Measurements from ENCODE around the gene PPFIA2.

The PPFIA2 gene

GRCh38 chr12:81327425-81327824, 431.7 kb downstream of the PPFIA2 start:
- no peak for DNase-seq (ENCODE audit: low spot score)
- TF ChIP-seq CTCF (IDR thresholded peaks at IDR 0.05; ENCODE audit: extremely low read depth, insufficient read depth, missing control alignments): no peak
- in situ Hi-C loops (cut with MboI; ENCODE audit: low pct_unique_long_range_greater_than_20kb, low sequenced_read_pairs, unreplicated experiment): no loop called here

GRCh38 chr12:81325086-81325485, 434.1 kb downstream of the PPFIA2 start:
- no peak for TF ChIP-seq CTCF (IDR thresholded peaks at IDR 0.05; ENCODE audit: extremely low read depth, insufficient read depth, missing control alignments)
- in situ Hi-C loops (cut with MboI; ENCODE audit: low pct_unique_long_range_greater_than_20kb, low sequenced_read_pairs, unreplicated experiment): no loop called here

GRCh38 chr12:81314903-81315531, 444.1 kb downstream of the PPFIA2 start:
- in situ Hi-C loops (cut with MboI; ENCODE audit: low pct_unique_long_range_greater_than_20kb, low sequenced_read_pairs, unreplicated experiment): no loop called here
- TF ChIP-seq CTCF (IDR thresholded peaks at IDR 0.05; ENCODE audit: extremely low read depth, insufficient read depth, missing control alignments): no peak
- no peak for DNase-seq (ENCODE audit: low spot score)

More at GRCh38 chr12:81325086-81325485, 434.1 kb downstream of the PPFIA2 start:
- no peak for DNase-seq (ENCODE audit: low spot score)

- no peak for DNase-seq (ENCODE audit: low spot score)
- TF ChIP-seq CTCF (IDR thresholded peaks at IDR 0.05; ENCODE audit: extremely low read depth, insufficient read depth, missing control alignments): no peak
- in situ Hi-C loops (cut with MboI; ENCODE audit: low pct_unique_long_range_greater_than_20kb, low sequenced_read_pairs, unreplicated experiment): no loop called here
These were observed 455.2 kb downstream of the PPFIA2 start for GRCh38 chr12:81303935-81304334.

GRCh38 chr12:81300454-81300853, 458.7 kb downstream of the PPFIA2 start:
- DNase-seq (ENCODE audit: low spot score): no peak
- in situ Hi-C loops (cut with MboI; ENCODE audit: low pct_unique_long_range_greater_than_20kb, low sequenced_read_pairs, unreplicated experiment): no loop called here
- TF ChIP-seq CTCF (IDR thresholded peaks at IDR 0.05; ENCODE audit: extremely low read depth, insufficient read depth, missing control alignments): no peak

GRCh38 chr12:81297601-81298000, 461.5 kb downstream of the PPFIA2 start:
- in situ Hi-C loops (cut with MboI; ENCODE audit: low pct_unique_long_range_greater_than_20kb, low sequenced_read_pairs, unreplicated experiment): no loop called here
- no peak for DNase-seq (ENCODE audit: low spot score)
- TF ChIP-seq CTCF (IDR thresholded peaks at IDR 0.05; ENCODE audit: extremely low read depth, insufficient read depth, missing control alignments): no peak
